Stomach (tissue), 19 donors: ENCODE measurements around the gene CD14. TPM values are rescaled to one million over a fixed set of nuclear protein-coding genes. Genes with fewer than 3 reads are reported as not detected.

Experiments
- DNase-seq, 2 donors: peaks; one replicate each; pipeline versions ENCODE4 v3.0.0 to v3.0.0-alpha.2; 2013 to 2019
- H3K27ac ChIP-seq, 5 donors: fragments of 200-600 bp in 4 of 5; sonication (generic) in 4 of 5; one replicate each; pipeline ENCODE4 v1.5.1; 2013 to 2019; ENCODE audit warnings: mild to moderate bottlenecking in 1 of 5, moderate library complexity in 1 of 5
- H3K27me3 ChIP-seq, 3 donors: fragments of 200-600 bp; sonication (generic); one replicate each; pipeline ENCODE4 v1.5.1; 2017 to 2019; ENCODE audit warnings: mixed run types in 1 of 3
- H3K36me3 ChIP-seq, 4 donors: fragments of 200-600 bp; sonication (generic); 1 replicate in 3 of 4; 2 replicates in 1 of 4; pipeline ENCODE4 v1.5.1; 2016 to 2019
- H3K4me1 ChIP-seq, 4 donors: fragments of 200-600 bp; sonication (generic); one replicate each; pipeline ENCODE4 v1.5.1; 2016 to 2019
- H3K4me3 ChIP-seq, 4 donors: fragments of 200-600 bp; sonication (generic) in 3 of 4; one replicate each; pipeline ENCODE4 v1.5.1; 2016 to 2019; ENCODE audit warnings: mild to moderate bottlenecking in 1 of 4
- H3K9me3 ChIP-seq, 4 donors: fragments of 200-600 bp; sonication (generic); one replicate each; pipeline ENCODE4 v1.5.1; 2016 to 2019
- EP300 ChIP-seq: sonication (generic); formaldehyde crosslinking; IDR thresholded peaks from one replicate; pipeline ENCODE4 v1.6.1; 2017; ENCODE audit warnings: antibody characterized with exemption
- POLR2A ChIP-seq, 4 donors: fragments of 450-650 bp; IDR thresholded peaks; one replicate each; pipeline ENCODE4 v1.6.1; 2016; ENCODE audit warnings: antibody characterized with exemption in 4 of 4, control low read depth in 2 of 4, mild to moderate bottlenecking in 1 of 4, moderate library complexity in 1 of 4
- POLR2AphosphoS5 ChIP-seq, 3 donors: sonication (generic); formaldehyde crosslinking; IDR thresholded peaks; one replicate each; pipeline ENCODE4 v1.6.1; 2016; ENCODE audit warnings: antibody characterized with exemption in 3 of 3
- WGBS, 5 donors: extraction: QIAGEN DNeasy Blood & Tissue Kit in 3 of 5; methylation state at CpG; one replicate each; pipeline versions ENCODE4 v1.1.5 to v1.1.7; 2013 to 2018; 5-methylcytosine and 5-hydroxymethylcytosine counted together
- intact Hi-C: fragments of 100-400 bp; cut with DNase I; formaldehyde crosslinking; loops from one replicate; pipeline ENCODE4 v1.15.1; 2023; ENCODE audit warnings: low total_unique reads
- long read RNA-seq, 10 donors: transcript quantifications; one replicate each; lab custom pipeline, GENCODE V29; 2026
- polyA plus RNA-seq, 3 donors: library from polyadenylated mRNA; stranded (reverse); fragments of 200-250 nt; gene quantifications; one replicate each; pipeline ENCODE4 v1.2.3, GENCODE V29; 2013
- total RNA-seq, 5 donors: library from RNA; depleted of rRNA; stranded (reverse); fragments of >200 nt; gene quantifications; one replicate each; pipeline versions ENCODE4 v1.1.0 to v1.2.3, GENCODE V29; 2014 to 2016
- TF ChIP-seq, protein P1 (sequence below), 7 experiments: fragments of 450-650 bp in 4 of 7; fragments of 200-600 bp in 3 of 7; sonication (generic) in 3 of 7; IDR thresholded peaks; one replicate each; pipeline ENCODE4 v1.5.1; 2016 to 2019; ENCODE audit warnings: antibody characterized with exemption in 7 of 7, control low read depth in 2 of 7, mild to moderate bottlenecking in 1 of 7
- donor health status: healthy with polysubstance abuse.
- donor health status: Bipolar disorder and iron deficiency.
- donor health status: healthy.

Gene CD14
- total RNA-seq (10 to 100 TPM in 4 of 5 donors, 1 to 10 TPM in 1; 8.5 to 99.8 (median 23.9) TPM), polyA plus RNA-seq (10 to 100 TPM; 17.0 to 45.6 (median 35.0) TPM)
- long read RNA-seq, donor 1, partial matches to known transcripts = 0 of 2 reads
- long read RNA-seq, donor 1, other reads (novel, unspliced or antisense) = 0 of 2 reads
- long read RNA-seq, donor 2, partial matches to known transcripts = 0 of 3 reads
- long read RNA-seq, donor 2, other reads (novel, unspliced or antisense) = 0 of 3 reads
- long read RNA-seq, donor 3 = 0 reads
- long read RNA-seq, donor 4 = 0 reads
- long read RNA-seq, donor 5, transcript CD14-201 (2 exons, 1,886 nt) = major isoform, 6 of 7 reads
- long read RNA-seq, donor 5, partial matches to known transcripts = 0 of 7 reads
- long read RNA-seq, donor 5, other reads (novel, unspliced or antisense) = 0 of 7 reads
- long read RNA-seq, donor 6, partial matches to known transcripts = 0 of 1 reads
- long read RNA-seq, donor 6, other reads (novel, unspliced or antisense) = 0 of 1 reads
- long read RNA-seq, donor 7, transcript CD14-201 (2 exons, 1,886 nt) = major isoform, 5 of 5 reads
- long read RNA-seq, donor 7, partial matches to known transcripts = 0 of 5 reads
- long read RNA-seq, donor 7, other reads (novel, unspliced or antisense) = 0 of 5 reads
- long read RNA-seq, donor 8, partial matches to known transcripts = 0 of 3 reads
- long read RNA-seq, donor 8, other reads (novel, unspliced or antisense) = 0 of 3 reads
- long read RNA-seq, donor 9, transcript CD14-201 (2 exons, 1,886 nt) = major isoform, 6 of 6 reads
- long read RNA-seq, donor 9, partial matches to known transcripts = 0 of 6 reads
- long read RNA-seq, donor 9, other reads (novel, unspliced or antisense) = 0 of 6 reads
- long read RNA-seq, donor 10, partial matches to known transcripts = 0 of 3 reads
- long read RNA-seq, donor 10, other reads (novel, unspliced or antisense) = 0 of 3 reads

GRCh38 chr5:140633021-140633471 is at the start of gene CD14:
TSS of gene CD14 (minus strand) at chr5:140633175. CDS start at chr5:140633071, 104 bp downstream.
- H3K36me3 ChIP-seq = no peaks in the 10 kb centered on the region
- WGBS, 5 donors = 10 to 14% (median 11%) methylated on average over 15 to 16 of the region's 16 CpGs
- DNase-seq = peak in 1 of 2 donors; percentile 47
- peak within 1 kb of the TSS; percentile 27 to 86 (median 73) for H3K27ac ChIP-seq
- H3K4me1 ChIP-seq = peaks cover 7 to 42% (median 20%) of the 10 kb centered on the region in 4 donors
- H3K4me3 ChIP-seq = peak within 1 kb of the TSS; percentile 54 to 63 (median 58)
- no peaks in the 10 kb centered on the region for H3K27me3 ChIP-seq
- intact Hi-C loops = loop anchor here (5.0 kb wide), 1 partner anchor 66 kb away; no protein-coding TSS in a partner anchor
- no peaks in the 10 kb centered on the region for H3K9me3 ChIP-seq
- peak in 1 of 3 donors; percentile 2 for TF ChIP-seq POLR2AphosphoS5 (IDR thresholded peaks at IDR 0.05)
- no peak for TF ChIP-seq EP300

DNA sequence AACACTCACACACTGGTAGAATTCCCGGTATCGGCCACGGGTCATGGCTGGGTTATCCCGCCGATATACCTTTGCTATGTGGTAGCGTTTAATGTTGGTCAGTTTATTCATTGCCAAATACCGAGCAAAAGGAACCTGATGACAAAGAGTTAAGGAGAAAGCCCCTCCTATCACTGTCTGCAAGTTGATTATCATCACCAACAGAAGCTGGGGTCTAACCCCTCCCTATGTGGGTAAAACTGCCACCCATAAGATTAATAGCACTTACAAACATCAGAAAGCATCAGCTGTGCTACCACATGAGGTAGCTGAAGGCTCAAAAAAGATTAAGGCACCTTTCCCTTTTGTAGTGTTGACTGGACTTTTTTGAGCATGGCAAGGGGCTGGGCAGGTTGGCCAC is 46.0 kb upstream of the CD14 start:
- intact Hi-C loops = no loop called here
- H3K27me3 ChIP-seq = no peaks in the 10 kb centered on the region
- no peaks in the 10 kb centered on the region for H3K9me3 ChIP-seq
- no peak overlapping the region for H3K4me3 ChIP-seq
- TF ChIP-seq, protein P1, sequence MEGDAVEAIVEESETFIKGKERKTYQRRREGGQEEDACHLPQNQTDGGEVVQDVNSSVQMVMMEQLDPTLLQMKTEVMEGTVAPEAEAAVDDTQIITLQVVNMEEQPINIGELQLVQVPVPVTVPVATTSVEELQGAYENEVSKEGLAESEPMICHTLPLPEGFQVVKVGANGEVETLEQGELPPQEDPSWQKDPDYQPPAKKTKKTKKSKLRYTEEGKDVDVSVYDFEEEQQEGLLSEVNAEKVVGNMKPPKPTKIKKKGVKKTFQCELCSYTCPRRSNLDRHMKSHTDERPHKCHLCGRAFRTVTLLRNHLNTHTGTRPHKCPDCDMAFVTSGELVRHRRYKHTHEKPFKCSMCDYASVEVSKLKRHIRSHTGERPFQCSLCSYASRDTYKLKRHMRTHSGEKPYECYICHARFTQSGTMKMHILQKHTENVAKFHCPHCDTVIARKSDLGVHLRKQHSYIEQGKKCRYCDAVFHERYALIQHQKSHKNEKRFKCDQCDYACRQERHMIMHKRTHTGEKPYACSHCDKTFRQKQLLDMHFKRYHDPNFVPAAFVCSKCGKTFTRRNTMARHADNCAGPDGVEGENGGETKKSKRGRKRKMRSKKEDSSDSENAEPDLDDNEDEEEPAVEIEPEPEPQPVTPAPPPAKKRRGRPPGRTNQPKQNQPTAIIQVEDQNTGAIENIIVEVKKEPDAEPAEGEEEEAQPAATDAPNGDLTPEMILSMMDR (IDR thresholded peaks at IDR 0.05) = no peak
- TF ChIP-seq POLR2A (IDR thresholded peaks at IDR 0.05) (no peak), EP300 (no peak), POLR2AphosphoS5 (IDR thresholded peaks at IDR 0.05) (no peak)
- peaks cover 48 to 100% (median 98%) of the 10 kb centered on the region in 4 donors for H3K36me3 ChIP-seq
- H3K27ac ChIP-seq = no peak overlapping the region
- H3K4me1 ChIP-seq = no peaks in the 10 kb centered on the region
- WGBS, 5 donors = 95 to 98% (median 97%) methylated on average over 7 of the region's 7 CpGs
- DNase-seq = no peak

DNA sequence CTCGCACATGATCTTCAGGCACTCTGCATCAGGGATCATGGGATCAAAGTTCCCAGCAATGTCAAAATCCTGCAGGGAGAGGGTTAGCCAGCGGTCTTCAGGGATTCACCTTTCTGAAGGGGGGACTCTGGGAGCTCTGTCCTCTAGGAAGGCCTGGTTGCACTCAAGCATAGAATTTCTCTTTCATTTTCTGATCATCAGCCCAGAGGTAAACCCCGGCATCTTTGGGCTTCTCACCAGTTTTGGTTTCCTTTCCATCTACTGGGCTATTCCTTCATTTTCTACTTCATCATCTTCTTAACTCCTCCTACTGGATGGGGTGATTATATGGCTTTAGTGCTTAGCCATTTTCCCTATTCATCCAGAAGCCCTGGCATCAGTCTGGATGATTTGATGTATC is 45.0 kb upstream of the CD14 start:
- WGBS, 5 donors = 80 to 100% (median 95%) methylated on average over 3 of the region's 3 CpGs
- H3K27ac ChIP-seq = no peak overlapping the region
- H3K4me3 ChIP-seq = no peak overlapping the region
- H3K36me3 ChIP-seq = peaks cover 49 to 100% (median 98%) of the 10 kb centered on the region in 4 donors
- intact Hi-C loops = no loop called here
- no peaks in the 10 kb centered on the region for H3K9me3 ChIP-seq
- TF ChIP-seq EP300 = no peak
- no peak for TF ChIP-seq POLR2AphosphoS5 (IDR thresholded peaks at IDR 0.05)
- TF ChIP-seq POLR2A (IDR thresholded peaks at IDR 0.05) = no peak
- TF ChIP-seq, protein P1 (IDR thresholded peaks at IDR 0.05) = no peak
- H3K27me3 ChIP-seq = no peaks in the 10 kb centered on the region
- H3K4me1 ChIP-seq = peaks cover 0 to under 1% (median 0%) of the 10 kb centered on the region in 4 donors
- no peak for DNase-seq

DNA sequence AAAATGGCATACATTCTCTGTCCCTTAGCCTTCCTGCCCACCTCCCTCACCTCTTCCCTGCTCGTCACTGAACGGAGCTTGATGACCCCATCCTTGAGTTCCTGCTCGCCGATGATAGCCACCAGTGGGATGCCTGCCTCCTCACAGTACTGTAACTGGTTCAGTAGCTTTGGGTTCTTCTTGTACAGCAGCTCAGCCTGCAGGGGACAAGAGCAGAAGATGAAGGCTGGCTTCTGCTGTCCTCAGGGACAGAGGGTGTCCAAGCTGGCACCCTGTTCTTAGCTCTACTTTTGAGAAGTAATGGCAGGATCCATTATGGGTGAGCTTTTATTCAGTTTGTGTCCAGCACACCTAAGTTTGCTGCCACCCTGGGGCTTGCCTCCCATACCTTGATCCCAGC is 41.7 kb upstream of the CD14 start:
- intact Hi-C loops = no loop called here
- Histone ChIP-seq H3K9me3 (no peaks in the 10 kb centered on the region), H3K36me3 (peaks cover 46 to 100% (median 98%) of the 10 kb centered on the region in 4 donors), H3K4me1 (peaks cover 0 to 21% (median 5%) of the 10 kb centered on the region in 4 donors), H3K27me3 (no peaks in the 10 kb centered on the region), H3K27ac (no peak overlapping the region), H3K4me3 (no peak overlapping the region)
- TF ChIP-seq POLR2A (IDR thresholded peaks at IDR 0.05) = no peak
- TF ChIP-seq POLR2AphosphoS5 (IDR thresholded peaks at IDR 0.05) = no peak
- TF ChIP-seq EP300 = no peak
- TF ChIP-seq, protein P1 (IDR thresholded peaks at IDR 0.05) = no peak
- WGBS, 5 donors = 88 to 97% (median 93%) methylated on average over 4 of the region's 4 CpGs
- DNase-seq = no peak
